Measurements from ENCODE around the gene TENT4A.

DNA sequence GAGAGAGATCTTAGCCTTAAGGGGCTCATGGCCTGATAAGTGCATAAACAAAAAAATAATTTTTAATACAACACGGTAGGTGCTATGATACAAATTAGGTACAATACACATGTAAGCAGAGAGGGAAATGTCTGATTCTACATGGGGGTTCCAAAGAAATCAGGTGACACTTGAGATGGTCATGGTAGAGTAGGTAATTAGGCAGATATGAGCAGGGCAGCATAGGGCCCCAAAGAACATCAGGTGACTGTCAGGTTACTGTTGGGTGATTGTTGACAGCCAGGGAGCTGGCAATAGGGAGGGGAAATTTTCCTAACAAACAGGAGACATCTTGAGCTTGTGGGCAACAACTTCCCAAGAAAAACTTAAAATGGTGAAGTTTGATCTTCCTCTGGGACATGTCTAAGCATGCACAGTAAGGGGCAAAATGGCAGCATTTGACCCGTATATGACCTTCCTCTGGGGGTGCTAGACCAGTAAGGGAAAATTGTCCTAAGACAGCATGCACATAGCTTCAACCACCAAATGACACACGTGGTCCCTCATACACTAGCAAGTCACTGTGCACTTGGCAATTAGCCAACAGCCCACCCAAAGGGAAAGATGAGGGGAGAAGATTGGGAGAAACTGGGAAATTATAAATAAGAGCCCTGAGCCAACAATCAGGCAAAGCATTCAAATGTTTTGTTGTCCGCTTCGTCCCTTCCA, 37.3 kb upstream of the TENT4A start:
- TF ChIP-seq, protein P1, sequence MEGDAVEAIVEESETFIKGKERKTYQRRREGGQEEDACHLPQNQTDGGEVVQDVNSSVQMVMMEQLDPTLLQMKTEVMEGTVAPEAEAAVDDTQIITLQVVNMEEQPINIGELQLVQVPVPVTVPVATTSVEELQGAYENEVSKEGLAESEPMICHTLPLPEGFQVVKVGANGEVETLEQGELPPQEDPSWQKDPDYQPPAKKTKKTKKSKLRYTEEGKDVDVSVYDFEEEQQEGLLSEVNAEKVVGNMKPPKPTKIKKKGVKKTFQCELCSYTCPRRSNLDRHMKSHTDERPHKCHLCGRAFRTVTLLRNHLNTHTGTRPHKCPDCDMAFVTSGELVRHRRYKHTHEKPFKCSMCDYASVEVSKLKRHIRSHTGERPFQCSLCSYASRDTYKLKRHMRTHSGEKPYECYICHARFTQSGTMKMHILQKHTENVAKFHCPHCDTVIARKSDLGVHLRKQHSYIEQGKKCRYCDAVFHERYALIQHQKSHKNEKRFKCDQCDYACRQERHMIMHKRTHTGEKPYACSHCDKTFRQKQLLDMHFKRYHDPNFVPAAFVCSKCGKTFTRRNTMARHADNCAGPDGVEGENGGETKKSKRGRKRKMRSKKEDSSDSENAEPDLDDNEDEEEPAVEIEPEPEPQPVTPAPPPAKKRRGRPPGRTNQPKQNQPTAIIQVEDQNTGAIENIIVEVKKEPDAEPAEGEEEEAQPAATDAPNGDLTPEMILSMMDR (IDR thresholded peaks at IDR 0.05; ENCODE audit: low read depth, low read length), result peak; percentile 8; the same call in 1 of the 2 replicates
- TF ChIP-seq EZH2phosphoT487 (IDR thresholded peaks at IDR 0.05; ENCODE audit: low read depth), result no peak
